VCaP (cell line): ENCODE data around the gene AFAP1.

ENCODE experiments used
- H3K27ac ChIP-seq: fragments of 450-650 bp; 2 replicates; pipeline ENCODE4 v1.5.1; 2017
- CTCF ChIP-seq: fragments of 450-650 bp; conservative IDR thresholded peaks from 2 replicates; pipeline ENCODE4 v1.5.1; 2017; ENCODE audit warnings: mild to moderate bottlenecking, moderate library complexity

AFAP1 gene

DNA sequence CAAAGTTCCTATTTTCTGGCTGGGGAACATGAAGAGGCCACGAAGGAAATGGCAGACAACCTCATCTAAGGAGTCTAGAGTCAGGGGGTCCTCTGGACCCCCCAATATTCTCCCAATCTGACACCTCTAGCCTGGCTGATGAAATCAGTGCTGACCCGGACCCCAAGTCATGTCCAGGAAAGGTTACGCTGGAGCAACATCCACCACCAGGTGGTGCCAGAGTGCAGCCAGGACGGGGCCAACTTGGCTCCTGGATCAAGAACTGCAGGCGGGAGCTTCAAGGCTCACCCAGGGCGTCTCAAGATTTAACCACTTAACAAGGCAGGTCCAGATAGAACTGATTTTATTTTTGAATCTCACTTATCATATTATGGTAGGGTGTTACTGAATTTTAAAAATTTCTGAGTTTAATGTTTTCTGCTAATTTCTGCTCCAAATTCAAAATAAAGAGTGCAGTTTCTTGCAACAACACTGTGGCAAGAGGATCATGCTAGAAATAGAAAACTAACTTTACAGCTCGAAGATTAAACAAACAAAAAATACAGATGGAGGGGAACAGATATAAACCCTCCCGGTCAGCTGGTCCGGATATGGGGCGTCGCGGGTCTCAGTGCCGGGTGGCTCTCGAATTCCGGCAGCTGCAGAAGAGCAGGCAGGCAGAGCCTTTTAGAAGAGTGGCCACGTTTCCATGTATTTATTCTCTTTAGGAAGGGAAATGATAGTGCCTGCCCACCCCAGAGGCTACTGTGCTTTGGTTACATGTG lies 135.5 kb downstream of the AFAP1 start:
- TF ChIP-seq CTCF: peak; percentile 95
- H3K27ac ChIP-seq: no peak overlapping the region; the same call in 1 of the 2 replicates

DNA sequence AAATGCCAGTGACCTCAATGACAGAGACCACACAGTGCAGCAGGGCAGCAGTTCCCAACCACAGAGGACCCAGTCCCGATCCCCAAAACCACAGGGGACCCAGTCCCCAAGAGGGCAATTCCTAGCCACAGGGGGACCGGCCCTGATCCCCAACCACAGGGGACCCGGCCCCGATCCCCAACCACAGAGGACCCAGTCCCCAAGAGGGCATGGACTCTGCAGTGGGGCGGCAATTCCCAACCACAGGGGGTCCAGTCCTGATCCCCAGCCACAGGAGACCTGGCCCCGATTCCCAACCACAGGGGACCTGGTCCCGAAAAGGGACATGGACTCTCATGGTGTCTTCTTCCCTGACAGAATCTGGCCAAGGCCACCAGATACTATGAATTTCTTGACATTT lies 136.3 kb downstream of the AFAP1 start:
- no peak for TF ChIP-seq CTCF
- no peak overlapping the region for H3K27ac ChIP-seq

DNA sequence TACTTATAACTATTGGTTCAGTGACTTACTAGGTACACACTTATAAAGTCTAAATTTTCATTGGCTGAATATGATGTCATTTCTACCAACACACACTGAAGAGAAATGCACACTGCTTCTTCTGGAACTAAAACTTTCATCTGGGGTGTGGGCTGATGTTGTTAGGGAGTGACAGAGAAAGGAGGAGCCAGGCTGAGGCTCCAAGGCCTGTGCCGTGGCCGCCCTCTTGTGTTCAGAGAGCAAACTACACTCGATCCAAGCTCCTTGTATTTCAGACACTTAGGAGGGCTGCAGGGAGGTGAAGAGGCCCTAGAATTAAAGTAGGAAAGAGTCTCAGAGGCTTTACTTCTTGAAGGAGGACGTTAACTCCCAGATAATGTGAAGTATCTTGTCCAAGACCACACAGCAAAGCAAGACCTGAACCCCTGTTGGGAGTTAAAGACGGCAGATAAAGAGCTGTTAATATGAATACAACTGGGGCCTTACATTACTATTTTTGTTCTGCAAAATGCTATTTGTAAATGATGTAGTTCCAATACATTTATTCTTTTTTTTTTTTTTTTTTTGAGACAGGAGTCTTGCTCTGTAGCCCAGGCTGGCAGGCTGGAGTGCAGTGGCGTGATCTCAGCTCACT lies 137.5 kb downstream of the AFAP1 start:
- TF ChIP-seq CTCF: peak; percentile 97
- no peak overlapping the region for H3K27ac ChIP-seq

GRCh38 chr4:7801641-7802040 lies 138.0 kb downstream of the AFAP1 start:
- no peak for TF ChIP-seq CTCF

DNA sequence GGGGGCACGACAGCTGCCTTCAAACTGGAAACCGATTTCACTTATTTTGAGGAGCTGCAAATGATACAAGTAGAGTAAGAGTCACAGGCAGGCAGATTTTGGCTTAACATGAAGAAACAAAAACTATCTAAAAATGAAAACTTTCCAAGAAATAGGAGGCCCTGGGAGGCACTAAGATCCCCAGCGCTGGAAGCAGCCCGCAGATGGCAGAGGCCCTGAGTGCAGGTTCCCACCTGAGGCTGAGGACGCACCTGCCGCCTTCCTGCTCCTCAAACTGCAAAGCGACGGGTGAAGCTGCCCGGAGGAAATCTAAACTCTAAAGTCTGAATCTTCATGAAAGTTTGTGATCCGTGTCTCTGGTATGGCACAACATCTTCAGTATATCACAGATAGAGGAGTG lies 138.7 kb downstream of the AFAP1 start:
- H3K27ac ChIP-seq: no peak overlapping the region
- no peak for TF ChIP-seq CTCF

More at GRCh38 chr4:7801641-7802040, 138.0 kb downstream of the AFAP1 start:
- no peak overlapping the region for H3K27ac ChIP-seq

DNA sequence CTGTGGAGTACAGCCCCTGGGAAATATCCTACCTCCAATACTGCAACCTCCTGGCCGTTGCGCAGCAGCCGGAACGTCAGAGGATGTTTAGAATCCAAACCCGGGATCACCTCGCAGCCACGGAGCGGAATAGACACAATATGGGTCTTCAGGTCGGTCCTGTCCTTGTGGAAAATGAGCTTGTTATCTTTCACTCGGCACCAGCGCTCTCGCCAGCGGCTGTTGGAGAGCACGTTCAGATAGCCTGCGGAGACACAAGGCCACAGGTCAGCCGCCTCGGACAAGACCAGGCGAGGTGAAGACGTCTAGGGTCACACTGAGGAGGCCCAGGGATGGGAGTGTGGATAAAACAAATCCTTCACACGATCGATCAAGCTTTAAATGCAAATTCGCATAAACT lies 139.3 kb downstream of the AFAP1 start:
- no peak overlapping the region for H3K27ac ChIP-seq
- TF ChIP-seq CTCF: no peak

GRCh38 chr4:7799736-7800135 lies 139.9 kb downstream of the AFAP1 start:
- no peak for TF ChIP-seq CTCF
- no peak overlapping the region for H3K27ac ChIP-seq
